ENCODE results near the gene UNC79.

UNC79 gene

DNA sequence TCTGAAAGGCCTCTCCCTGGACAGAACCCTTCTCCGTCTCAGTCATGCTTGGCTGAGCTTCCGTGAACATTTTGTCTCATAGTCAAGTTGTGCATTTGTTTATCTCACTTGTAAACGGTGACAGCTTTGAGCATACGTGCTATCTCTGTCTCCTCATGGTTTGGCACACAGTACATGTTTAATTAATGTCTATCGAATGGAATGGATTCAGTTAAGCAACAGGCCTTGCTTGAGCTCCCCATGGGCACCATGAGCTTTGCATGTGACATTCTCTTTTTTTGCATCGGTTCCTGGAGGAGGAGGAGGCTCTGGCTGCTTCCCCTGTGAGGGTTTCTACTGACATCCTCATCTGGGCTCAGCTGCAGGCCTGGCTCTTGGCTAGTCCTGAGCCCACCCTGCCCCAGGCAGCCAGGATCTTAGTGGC lies 277.6 kb downstream of the UNC79 start:
- no peak for DNase-seq (ENCODE audit: low read depth)

DNA sequence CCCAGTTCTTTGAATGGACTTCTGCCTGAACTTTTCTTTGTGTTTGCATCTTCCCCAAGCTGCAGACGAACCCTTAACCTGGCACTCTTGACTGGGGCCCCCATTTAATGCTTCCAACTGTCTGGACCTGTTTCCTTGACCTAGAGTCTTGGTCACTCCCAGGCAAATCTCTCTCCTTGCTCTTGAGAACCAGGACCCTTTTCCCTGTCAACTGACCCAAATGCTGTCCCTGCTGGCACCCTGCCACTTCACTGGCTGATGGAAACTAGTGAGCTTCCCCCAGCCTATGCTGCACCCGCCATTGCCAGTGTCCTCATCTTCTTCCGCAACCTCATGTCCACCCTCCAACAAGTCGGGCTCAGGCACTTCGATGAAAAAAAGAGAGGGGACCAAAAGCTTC lies 278.1 kb downstream of the UNC79 start:
- DNase-seq (ENCODE audit: low read depth): no peak

DNA sequence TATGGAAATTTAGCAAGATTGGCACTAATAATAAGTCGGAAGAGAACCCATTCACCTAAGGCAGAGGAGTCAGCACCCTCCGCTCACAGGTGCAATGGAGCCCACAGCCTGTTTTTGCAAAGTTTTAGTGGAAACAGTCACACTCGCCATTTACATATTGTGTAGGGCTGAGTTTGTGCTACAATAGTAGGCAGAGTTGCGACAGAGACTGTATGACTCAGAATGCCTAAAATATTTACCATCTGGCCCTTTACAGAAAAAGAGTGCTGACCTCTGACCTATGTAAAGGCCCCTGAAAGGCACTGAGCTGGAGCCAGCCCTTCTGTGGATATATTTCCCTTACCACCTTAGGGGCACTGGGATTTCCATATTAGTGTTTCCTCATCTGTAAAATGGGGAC lies 278.5 kb downstream of the UNC79 start:
- no peak for DNase-seq (ENCODE audit: low read depth)

DNA sequence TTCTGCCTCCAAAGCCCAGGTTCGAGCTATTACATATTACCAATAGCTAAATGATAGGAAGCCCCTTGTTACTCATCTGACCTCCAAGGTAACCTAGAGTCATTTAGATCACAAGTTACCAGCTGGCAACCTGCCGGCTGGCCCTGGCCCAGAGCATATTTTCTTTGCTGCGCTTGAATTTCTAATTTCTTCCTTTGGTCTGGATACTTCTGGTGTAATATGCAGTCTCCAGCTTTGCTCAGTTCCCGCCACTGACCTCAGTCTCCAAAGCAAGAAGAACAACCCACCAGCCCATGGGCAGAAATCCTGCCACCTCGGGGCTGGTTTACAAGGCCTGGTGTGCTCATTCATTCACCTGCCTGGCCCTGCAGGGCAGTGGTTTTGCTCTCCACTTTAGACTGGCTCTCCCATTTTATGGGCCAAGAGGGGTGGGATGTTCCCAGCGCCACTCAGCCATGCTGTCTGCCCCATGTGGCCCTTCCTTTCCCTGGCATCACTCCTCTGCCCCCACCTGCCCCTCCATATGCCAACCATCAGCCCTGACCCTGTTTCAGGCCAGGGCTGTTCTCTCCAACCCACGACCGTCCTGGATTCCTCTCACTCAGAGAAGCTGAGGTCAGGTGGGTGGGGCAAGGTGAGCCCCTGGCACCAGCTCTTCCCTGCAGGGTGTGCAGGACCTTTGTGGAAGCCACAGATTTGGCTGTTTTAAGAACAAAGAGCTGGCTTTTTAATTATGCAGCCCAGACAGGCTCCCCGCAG lies 281.5 kb downstream of the UNC79 start:
- DNase-seq (ENCODE audit: low read depth): no peak

DNA sequence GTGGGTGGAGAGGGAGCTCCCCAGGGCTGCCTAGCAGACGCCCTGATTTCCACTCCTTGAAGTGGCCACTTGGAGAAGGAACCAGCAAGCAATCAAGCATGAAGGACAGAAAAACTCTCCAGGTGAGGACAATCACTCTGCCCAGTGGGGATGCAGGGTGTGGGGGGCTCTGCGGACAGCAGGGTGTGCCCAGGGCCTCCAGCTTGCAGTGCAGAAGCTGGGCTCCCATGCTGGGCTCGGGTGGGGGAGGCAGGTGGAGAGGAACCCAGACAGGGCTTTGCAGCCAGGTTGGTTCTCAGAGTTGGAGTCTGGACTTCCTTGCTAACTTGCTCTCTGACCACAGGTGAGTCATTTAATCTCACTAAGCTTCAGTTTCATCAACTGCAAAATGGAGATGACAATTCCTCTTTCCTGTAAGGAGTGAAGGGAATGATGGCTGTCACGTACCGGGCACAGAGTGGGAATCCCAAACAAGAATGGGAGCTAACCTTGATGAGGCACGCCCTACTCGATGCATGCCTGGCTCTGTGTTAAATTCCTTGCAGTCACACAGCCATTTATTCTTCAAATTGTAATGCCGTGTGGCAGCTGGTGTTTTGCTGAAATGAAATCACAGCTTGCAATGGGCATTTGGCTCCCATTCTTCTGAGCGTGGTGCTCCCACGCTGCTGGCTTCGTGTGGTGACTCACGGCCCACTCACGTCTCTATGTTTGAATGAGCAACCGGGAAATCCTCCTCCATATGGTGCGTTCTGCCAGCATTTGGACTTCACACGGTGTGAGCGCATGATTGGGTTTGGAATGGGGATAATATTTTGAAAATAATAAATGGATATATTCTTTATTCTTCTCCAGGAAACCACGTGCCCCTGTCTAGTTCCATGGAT lies 282.3 kb downstream of the UNC79 start:
- no peak for DNase-seq (ENCODE audit: low read depth)

DNA sequence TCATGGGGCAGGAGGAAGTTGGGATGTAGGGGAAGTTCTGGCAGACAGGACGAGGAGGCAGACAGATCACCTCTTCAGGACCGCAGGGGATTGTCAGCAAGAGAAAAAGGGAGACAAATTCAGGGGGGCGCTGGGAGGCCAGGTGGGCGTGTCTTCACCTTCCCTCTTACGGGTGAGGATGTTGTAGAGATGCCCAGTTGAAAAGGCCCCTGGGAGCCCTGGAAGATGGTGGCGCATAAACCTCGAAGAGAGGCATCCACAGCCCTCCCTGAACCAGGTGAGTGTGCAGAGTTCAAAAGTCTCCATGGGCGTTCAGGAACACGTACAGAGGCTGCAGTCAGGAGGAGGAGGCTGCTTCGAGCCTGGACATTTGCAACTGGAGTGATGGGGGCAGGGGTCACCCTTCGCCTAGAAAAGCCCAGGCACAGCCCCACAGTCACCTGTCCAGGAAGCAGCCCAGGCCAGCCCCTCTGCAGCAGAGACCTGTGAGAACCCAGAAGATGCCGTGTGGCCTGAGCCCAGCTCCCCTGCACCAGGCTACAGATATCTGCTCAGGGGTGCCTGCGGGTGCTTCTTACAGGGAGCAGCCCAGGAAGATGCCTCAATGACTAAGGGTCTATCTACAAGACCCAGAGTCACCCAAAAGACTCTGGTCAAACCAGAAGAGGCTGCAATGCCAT lies 283.1 kb downstream of the UNC79 start:
- DNase-seq (ENCODE audit: low read depth): no peak

DNA sequence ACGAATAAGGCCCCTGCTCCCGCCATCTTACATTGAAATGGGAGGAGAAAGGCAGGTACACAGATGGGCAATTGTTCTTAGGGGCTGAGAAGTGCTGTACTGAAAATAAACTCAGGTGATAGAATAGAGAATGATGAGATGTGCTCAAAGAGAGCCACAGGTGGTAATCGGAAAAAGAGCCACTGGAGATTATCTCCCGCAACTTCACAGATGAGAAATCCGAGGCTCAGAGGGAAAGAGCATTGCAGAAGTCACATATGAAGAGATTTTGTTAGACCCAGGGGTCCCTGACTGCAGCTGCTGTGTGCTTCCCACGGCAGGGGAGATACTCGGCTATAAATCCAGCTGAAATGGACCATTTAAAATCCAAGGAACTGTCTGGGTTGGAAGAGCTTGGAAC lies 283.9 kb downstream of the UNC79 start:
- no peak for DNase-seq (ENCODE audit: low read depth)

DNA sequence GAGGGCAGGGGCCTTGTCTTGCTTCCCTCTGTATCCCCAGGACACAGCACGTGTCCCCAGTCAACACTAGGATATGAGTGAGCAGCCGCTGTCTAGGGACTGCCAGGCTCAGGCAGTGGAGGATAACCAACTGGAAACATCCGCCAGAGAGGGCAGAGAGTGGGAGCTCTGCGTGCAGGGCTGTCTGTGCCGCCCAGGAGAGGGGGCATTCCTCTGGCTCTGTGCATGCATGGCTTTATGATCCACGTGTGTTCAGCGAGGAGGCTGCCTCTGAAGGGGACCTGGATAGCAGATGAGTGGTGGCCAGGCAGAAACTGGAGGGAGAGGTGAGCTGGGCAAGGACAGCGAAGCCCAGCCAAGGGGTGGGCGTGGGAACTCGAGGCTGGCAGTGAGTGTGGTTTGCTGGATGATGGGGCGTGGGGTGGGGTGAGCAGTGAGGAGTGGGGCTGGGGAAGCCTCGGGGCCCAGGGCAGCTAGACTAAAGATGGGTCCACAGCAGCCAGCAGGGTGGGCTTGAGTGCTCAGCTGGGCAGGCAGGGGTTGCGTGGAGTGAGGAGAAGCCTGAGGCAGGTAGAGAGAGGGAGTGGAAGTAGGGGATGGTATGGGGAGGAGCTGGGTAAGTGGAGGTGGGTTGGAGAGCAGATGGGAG lies 284.7 kb downstream of the UNC79 start:
- no peak for DNase-seq (ENCODE audit: low read depth)

DNA sequence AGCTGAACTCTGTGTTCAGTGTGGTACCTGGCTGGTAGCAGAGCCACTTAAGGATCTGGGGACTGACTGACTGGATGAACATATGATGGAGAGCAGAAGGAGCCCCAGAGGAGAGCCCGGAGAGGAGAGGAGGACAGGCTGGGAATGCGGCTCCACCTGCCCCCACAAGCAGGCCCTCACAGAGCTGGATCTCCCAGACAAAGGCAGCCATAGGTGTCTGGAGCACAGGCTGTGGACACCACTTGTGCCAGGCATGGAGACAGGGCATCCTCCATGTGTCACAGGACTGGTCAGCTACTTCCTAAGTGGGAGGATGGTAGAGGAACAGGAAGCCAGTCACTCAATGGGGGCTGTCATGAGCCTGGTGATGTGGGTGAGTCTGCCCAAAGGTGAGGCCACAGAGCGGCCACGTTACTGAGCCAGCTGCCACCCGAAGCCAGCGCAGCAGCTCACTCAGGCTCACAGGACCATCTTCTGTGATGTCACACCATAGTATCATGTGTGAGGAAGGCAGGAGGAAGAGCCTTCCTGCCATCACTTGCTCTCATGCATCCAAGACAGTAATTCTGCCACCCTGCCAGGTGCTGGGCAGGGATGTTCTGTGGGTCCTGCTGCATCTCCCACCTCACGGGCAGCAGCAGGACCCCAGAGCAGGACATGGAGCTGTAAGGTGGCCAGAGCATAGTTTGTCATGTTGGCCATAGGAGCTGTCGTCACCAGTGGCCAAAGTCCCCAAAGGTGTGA lies 285.4 kb downstream of the UNC79 start:
- DNase-seq (ENCODE audit: low read depth): no peak

DNA sequence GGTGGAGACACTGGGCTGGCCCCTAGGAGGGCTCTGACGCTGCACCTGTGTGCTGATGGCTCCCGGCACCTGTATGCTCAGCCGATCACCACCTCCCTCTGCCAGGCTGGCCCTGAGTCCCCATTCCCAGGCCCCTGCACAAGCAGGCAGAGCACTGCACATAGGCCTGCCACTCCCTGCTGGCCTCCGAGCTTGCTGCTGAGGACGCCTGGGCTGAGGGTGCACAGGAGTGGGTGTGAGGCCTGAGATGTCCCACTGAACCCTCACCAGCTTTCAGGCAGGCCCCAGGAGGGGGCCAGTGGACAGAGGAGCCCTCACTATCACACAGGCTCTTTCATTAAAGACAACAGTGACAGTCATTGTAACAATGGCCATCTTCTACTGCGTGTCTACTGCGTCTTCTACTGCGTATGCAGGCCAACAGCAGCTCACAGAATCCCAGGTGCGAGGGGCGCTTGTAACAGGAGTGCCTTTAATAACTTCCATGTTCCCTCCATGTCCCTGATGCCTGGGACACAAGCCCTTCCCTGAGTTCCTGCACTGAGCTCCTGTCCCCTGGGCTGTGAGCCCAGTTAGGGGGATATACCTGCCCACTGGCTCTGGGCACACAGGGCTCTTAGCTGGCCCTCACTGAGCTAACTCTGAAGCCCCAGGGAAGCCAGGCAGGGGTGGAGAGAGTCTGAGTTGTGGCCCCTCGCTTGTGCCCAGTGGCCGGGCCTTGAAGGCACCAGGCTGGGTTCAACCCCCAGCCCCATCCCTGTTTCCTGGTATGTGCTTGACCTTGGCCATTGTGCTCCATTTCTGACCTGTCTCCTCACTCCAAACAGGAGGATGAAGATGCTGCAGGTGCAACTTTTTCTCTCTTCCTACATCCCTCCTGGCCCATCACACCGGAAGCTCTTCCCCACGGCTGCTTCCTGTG lies 286.3 kb downstream of the UNC79 start:
- DNase-seq (ENCODE audit: low read depth): no peak

DNA sequence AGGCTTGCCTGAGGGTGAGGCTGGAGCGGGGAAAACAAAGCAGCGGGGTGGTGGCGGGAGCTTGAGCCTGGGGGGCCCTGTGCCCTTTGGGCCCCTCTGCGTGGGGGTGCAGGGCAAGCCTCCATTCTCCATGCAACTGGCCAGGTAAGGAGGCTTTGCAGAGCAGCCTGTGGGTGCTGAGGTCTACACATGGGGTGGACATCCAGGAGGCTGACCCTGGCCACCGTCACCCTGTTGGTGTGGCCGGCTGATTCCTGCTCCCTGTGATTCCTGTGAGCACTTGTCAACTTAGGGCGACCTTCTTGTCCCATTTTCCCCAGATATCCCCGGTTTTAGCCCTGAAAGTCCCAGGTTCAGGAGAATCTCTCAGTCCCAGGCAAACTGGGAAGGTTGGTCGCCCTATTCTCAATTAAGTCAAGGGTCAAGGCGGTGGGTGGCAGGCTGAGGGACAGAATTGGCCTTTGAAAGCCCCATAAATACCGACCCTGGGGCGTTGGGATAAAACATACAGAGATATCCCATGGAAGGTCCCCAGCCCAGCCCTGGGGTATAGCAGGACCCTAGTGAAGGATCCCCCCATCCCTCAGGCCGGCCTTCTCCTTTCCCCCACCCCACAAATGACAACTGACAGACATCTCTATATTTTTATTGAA lies 287.1 kb downstream of the UNC79 start:
- no peak for DNase-seq (ENCODE audit: low read depth)

DNA sequence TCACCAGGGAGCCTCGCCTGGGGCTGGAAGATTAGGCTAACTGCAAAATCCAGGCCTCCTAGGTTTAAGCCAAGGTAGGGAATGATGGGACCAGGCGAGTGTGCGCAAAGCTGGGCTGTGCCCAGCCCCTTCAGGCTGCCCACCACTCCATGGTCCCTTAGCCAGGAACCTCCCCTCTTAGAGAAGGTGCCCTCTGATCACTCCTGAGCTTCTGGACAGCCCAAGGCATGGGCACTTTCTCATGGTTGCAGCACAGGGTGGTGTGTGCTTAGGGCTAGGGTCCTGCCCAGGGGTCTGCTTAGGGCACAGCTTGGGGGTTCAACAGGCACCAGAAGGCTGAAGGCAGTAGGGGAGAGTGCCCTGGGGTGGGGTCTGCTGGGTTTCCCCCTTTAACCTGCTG lies 288.5 kb downstream of the UNC79 start:
- no peak for DNase-seq (ENCODE audit: low read depth)

DNA sequence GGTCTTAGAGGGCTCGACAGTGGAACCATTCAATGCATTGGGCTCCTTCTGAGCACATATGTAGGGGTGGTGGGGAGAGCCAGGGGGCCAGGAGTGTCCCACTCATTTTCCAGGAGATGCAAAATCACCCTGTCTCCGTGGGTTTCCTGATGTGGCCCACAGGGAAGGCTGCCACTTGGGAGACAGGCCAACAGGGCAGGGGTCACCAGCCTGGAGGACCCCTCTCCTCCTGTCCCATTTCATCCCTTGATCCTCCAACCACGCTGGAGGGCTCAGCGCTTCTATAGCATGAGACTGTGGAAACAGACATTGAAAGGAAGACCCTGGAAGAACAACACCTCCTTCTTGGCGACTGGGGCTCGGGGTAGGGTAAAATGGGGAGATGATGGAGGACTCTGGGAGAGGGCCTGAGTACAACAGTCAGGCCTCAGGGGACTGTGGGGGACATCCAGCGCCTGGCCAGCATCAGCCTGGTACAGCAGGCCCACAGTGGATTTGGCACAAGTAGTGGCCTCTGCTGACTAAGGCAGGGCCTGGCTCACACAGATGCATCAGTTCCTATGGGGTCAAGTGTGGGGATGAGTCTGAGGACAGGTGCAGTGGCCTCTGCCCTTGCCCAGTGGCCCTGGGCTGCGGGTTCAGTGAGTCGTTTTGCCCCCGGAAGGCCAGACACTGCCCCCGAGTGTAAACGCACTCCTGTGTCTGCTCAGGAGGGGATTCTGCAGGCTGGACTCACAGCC lies 289.5 kb downstream of the UNC79 start:
- no peak for DNase-seq (ENCODE audit: low read depth)

DNA sequence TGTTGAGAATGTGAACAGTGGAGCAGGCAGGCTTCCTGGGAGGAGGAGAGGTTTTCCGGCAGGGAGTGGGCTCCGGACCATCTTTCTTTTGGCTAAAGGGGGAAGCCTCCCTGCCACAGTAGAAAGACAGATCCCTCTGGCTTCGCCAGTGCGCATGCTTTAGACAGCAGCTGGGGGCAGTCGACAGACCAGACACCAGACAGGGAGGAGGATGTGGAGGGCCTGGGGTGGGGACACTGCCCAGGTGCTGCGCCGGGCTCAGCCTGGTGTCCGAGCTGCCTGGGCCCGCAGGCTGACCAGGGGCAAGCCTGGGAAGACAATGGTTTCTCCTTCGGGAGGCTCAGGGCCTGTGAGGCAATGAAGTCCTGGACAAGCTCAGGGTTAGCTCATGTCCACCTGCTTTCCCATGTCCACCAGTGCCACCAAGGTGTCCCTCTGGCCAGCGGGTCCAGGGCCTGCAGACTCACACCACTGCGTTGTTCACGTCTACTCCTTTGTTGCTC lies 290.3 kb downstream of the UNC79 start:
- no peak for DNase-seq (ENCODE audit: low read depth)

DNA sequence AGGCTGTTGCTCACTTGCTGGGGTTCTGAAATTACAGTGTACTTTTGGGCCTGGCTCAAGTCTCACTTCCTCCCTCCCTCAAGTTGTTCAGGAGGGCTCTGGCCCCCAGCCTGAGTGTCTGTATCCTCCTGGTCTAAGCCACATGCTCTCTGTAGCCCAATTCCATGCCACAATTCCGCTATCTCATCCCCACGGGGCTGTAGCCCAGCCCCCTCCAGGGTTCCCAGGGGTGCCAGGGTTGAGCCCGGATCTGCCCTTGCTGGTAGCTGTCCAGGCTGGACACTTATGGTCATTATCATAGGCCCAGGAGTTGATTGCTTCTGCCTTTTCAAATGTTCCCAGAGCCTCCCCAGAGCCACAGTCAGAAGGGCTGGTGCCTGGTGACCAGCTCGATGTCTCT lies 292.3 kb downstream of the UNC79 start:
- DNase-seq (ENCODE audit: low read depth): no peak

DNA sequence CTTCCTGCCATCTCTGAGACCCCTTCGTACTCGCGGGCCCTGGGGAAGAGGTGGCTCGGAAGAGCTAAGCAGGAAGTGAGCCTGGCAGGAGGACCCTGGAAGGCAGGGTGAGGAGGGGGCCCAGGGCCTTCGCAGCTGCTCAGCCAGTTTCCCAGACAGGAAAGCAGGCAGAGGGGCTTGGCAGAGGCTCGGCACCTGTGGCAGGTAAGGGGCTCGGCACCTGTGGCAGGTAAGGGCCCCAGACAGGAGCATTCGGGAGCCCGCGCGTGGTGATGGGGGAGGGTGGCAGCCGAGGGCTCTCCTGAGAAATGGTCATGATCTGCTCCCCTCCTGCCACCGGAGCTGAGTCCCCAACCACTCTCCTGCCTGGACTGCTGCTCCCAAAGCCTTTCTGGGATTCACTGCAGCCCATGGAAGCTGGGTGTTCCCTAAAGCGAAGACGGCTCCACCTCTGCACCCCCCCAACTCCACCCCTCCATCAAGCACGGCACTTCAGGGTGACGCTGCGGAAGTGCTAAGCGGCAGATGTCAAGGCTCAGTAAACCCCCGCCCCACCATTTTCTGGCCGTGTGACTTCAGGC lies 294.4 kb downstream of the UNC79 start:
- DNase-seq (ENCODE audit: low read depth): no peak

DNA sequence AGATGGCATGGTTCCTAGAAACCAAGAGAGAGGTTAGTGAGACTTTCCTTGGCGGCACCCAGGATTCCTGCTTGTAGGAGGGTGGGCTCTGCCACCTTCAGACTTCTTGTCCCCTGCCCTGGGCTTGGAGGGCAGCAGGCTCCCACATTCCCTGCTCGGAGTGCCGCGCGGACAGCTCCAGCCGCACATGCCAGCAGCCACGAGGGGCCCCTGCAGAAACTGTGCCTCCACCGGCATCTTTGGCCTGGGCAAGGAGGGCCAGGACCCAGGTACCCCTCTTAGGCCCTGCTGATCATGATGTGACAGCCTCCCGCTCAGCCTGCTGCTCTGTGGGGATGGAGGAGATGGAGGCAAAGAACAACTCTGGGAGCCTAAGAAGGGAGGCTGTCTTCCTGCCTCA lies 295.3 kb downstream of the UNC79 start:
- DNase-seq (ENCODE audit: low read depth): no peak

DNA sequence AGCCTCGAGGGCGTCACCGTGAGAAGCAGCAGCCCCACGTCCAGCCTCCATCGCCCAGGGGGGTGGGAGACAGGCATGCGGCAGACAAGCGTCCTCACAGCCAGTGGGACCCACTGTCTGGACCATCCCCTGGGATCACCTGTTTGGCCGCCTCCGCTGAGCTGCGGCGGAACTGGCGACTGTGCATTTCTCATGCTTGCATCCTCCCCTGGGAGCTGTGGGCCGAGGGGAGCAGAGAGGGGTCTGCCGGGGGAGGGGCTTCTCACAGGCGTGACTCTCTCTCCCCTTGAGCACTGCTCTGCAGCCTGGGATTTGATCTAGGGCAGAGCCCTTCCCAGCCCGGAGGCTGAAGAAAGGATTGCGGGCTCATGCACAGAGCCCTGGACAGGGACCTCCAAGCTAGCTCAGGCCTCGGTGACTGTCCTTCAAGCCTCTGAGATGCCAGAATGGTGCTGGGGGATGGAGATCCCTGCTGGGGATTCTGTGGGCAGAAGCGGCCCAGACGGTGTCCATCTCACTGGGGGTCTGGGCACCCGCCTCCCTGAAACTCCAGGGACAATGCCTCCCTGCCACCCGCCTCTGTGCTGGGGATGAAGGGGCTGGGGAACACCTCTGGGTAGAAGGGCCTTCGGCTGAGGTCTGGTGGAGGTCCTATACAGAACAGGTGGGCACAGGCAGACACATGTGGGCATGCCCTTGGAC lies 296.5 kb downstream of the UNC79 start:
- no peak for DNase-seq (ENCODE audit: low read depth)
